HepG2 (cell line): ENCODE data around the gene GPATCH3. TPM values are rescaled to one million over a fixed set of nuclear protein-coding genes. Genes with fewer than 3 reads are reported as not detected.

Experiments
- CBFB ChIP-seq: sonication (generic); formaldehyde crosslinking; IDR thresholded peaks from 2 replicates; pipeline ENCODE4 v1.4.0; 2020; ENCODE audit warnings: missing genetic modification reagents
- EZH2 ChIP-seq: conservative IDR thresholded peaks from 2 replicates; pipeline ENCODE4 v1.6.1; 2012; ENCODE audit warnings: mild to moderate bottlenecking, low read depth, low read length, moderate library complexity
- FOSL1 ChIP-seq: sonication (generic); formaldehyde crosslinking; IDR thresholded peaks from 2 replicates; pipeline ENCODE4 v1.9.0; 2021; ENCODE audit warnings: missing genetic modification reagents, borderline replicate concordance
- GTF3A ChIP-seq: sonication (generic); formaldehyde crosslinking; conservative IDR thresholded peaks from 2 replicates; pipeline ENCODE4 v1.4.0; 2020; ENCODE audit warnings: mild to moderate bottlenecking, missing genetic modification reagents
- IRX3 ChIP-seq: sonication (generic); formaldehyde crosslinking; IDR thresholded peaks from 2 replicates; pipeline ENCODE4 v1.8.1; 2023; ENCODE audit warnings: mild to moderate bottlenecking, low read depth, missing genetic modification reagents, borderline replicate concordance
- RARA ChIP-seq: IDR thresholded peaks from 2 replicates; pipeline ENCODE4 v1.6.1; 2016; ENCODE audit warnings: missing genetic modification reagents, missing compliant biosample characterization
- U2AF2 ChIP-seq: fragments of 200-400 bp; formaldehyde crosslinking; IDR thresholded peaks from 2 replicates; pipeline ENCODE4 v1.6.1; 2017; ENCODE audit warnings: low read depth, mild to moderate bottlenecking, low read length
- ZFAT ChIP-seq: sonication (generic); formaldehyde crosslinking; conservative IDR thresholded peaks from 2 replicates; pipeline ENCODE4 v1.8.1; 2023; ENCODE audit warnings: missing genetic modification reagents, inconsistent platforms
- ZNF282 ChIP-seq: fragments of 450-650 bp; IDR thresholded peaks from 2 replicates; pipeline ENCODE4 v1.6.1; 2018; ENCODE audit not compliant: partially characterized antibody
- ZNF644 ChIP-seq: IDR thresholded peaks from 2 replicates; pipeline ENCODE4 v1.6.1; 2016; ENCODE audit warnings: low read depth
- ZNF7 ChIP-seq: IDR thresholded peaks from 2 replicates; pipeline ENCODE4 v1.6.1; 2016; ENCODE audit warnings: missing biosample characterization, missing genetic modification reagents
- ZNF768 ChIP-seq: sonication (generic); formaldehyde crosslinking; IDR thresholded peaks from 2 replicates; pipeline ENCODE4 v1.4.0; 2020; ENCODE audit warnings: missing genetic modification reagents
- ZNF780A ChIP-seq: sonication (generic); formaldehyde crosslinking; IDR thresholded peaks from 2 replicates; pipeline ENCODE4 v1.8.0; 2022; ENCODE audit warnings: mild to moderate bottlenecking, missing genetic modification reagents, moderate library complexity
- polyA plus RNA-seq, 8 experiments: library from polyadenylated mRNA; depleted of rRNA in 3 of 8; stranded (reverse) in 7 of 8; unstranded in 1 of 8; fragments of >200 nt; fragmentation: Illumina TruSeq in 4 of 8; extraction: Trizol in 4 of 8; gene quantifications; 2 replicates each; pipeline versions ENCODE4 v1.2.1 to v1.2.3, GENCODE V29; 2011 to 2016; ENCODE audit warnings: low read depth in 4 of 8, missing spikeins in 1 of 8, mixed read lengths in 1 of 8; ENCODE audit not compliant: insufficient read depth in 1 of 8
- total RNA-seq, 5 experiments: library from RNA; depleted of rRNA; stranded (reverse); fragments of >200 nt; fragmentation: Illumina TruSeq; extraction: Trizol; gene quantifications; 2 replicates each; pipeline ENCODE4 v1.2.3, GENCODE V29; 2016; ENCODE audit warnings: low read depth in 1 of 5
- TF ChIP-seq, protein P1 (sequence below): sonication (generic); formaldehyde crosslinking; IDR thresholded peaks from 2 replicates; pipeline ENCODE4 v1.5.0; 2020; ENCODE audit warnings: mild to moderate bottlenecking, missing genetic modification reagents
- TF ChIP-seq, protein P2 (sequence below): sonication (generic); formaldehyde crosslinking; IDR thresholded peaks from 2 replicates; pipeline ENCODE4 v1.5.0; 2020; ENCODE audit warnings: mild to moderate bottlenecking, missing genetic modification reagents, borderline replicate concordance
- TF ChIP-seq, protein P3 (sequence below): sonication (generic); formaldehyde crosslinking; IDR thresholded peaks from 2 replicates; pipeline ENCODE4 v1.5.1; 2020; ENCODE audit warnings: mild to moderate bottlenecking, missing genetic modification reagents

The GPATCH3 gene
- total and polyA plus RNA-seq, 2 of the 13 experiments (the other 11 are each of a cell fraction or from before 2014, with no cell fraction given) = 8.3 to 11.0 TPM

GRCh38 chr1:26900001-26900814 lies at the start of gene GPATCH3 (continued):
- TF ChIP-seq, protein P1, sequence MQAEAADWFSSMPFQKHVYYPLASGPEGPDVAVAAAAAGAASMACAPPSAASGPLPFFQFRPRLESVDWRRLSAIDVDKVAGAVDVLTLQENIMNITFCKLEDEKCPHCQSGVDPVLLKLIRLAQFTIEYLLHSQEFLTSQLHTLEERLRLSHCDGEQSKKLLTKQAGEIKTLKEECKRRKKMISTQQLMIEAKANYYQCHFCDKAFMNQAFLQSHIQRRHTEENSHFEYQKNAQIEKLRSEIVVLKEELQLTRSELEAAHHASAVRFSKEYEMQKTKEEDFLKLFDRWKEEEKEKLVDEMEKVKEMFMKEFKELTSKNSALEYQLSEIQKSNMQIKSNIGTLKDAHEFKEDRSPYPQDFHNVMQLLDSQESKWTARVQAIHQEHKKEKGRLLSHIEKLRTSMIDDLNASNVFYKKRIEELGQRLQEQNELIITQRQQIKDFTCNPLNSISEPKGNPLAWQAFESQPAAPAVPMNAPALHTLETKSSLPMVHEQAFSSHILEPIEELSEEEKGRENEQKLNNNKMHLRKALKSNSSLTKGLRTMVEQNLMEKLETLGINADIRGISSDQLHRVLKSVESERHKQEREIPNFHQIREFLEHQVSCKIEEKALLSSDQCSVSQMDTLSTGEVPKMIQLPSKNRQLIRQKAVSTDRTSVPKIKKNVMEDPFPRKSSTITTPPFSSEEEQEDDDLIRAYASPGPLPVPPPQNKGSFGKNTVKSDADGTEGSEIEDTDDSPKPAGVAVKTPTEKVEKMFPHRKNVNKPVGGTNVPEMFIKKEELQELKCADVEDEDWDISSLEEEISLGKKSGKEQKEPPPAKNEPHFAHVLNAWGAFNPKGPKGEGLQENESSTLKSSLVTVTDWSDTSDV (CRISPR knock-in tag) = no peak
- no peak for TF ChIP-seq ZFAT (CRISPR knock-in tag)
- no peak for TF ChIP-seq EZH2
- TF ChIP-seq FOSL1 = no peak
- no peak for TF ChIP-seq U2AF2
- 0 out of 2 replicates have a peak, but pooled peaks have one; percentile 8 for TF ChIP-seq ZNF644 (CRISPR knock-in tag)
- TF ChIP-seq ZNF768 = peak; percentile 57; the same call in 1 of the 2 replicates
- no peak for TF ChIP-seq ZNF780A
- no peak for TF ChIP-seq ZNF7 (CRISPR knock-in tag)
- no peak for TF ChIP-seq CBFB (CRISPR knock-in tag)
- peak; percentile 28; the same call in 1 of the 2 replicates for TF ChIP-seq RARA (CRISPR knock-in tag)
- no peak for TF ChIP-seq GTF3A (CRISPR knock-in tag)
- TF ChIP-seq, protein P2, sequence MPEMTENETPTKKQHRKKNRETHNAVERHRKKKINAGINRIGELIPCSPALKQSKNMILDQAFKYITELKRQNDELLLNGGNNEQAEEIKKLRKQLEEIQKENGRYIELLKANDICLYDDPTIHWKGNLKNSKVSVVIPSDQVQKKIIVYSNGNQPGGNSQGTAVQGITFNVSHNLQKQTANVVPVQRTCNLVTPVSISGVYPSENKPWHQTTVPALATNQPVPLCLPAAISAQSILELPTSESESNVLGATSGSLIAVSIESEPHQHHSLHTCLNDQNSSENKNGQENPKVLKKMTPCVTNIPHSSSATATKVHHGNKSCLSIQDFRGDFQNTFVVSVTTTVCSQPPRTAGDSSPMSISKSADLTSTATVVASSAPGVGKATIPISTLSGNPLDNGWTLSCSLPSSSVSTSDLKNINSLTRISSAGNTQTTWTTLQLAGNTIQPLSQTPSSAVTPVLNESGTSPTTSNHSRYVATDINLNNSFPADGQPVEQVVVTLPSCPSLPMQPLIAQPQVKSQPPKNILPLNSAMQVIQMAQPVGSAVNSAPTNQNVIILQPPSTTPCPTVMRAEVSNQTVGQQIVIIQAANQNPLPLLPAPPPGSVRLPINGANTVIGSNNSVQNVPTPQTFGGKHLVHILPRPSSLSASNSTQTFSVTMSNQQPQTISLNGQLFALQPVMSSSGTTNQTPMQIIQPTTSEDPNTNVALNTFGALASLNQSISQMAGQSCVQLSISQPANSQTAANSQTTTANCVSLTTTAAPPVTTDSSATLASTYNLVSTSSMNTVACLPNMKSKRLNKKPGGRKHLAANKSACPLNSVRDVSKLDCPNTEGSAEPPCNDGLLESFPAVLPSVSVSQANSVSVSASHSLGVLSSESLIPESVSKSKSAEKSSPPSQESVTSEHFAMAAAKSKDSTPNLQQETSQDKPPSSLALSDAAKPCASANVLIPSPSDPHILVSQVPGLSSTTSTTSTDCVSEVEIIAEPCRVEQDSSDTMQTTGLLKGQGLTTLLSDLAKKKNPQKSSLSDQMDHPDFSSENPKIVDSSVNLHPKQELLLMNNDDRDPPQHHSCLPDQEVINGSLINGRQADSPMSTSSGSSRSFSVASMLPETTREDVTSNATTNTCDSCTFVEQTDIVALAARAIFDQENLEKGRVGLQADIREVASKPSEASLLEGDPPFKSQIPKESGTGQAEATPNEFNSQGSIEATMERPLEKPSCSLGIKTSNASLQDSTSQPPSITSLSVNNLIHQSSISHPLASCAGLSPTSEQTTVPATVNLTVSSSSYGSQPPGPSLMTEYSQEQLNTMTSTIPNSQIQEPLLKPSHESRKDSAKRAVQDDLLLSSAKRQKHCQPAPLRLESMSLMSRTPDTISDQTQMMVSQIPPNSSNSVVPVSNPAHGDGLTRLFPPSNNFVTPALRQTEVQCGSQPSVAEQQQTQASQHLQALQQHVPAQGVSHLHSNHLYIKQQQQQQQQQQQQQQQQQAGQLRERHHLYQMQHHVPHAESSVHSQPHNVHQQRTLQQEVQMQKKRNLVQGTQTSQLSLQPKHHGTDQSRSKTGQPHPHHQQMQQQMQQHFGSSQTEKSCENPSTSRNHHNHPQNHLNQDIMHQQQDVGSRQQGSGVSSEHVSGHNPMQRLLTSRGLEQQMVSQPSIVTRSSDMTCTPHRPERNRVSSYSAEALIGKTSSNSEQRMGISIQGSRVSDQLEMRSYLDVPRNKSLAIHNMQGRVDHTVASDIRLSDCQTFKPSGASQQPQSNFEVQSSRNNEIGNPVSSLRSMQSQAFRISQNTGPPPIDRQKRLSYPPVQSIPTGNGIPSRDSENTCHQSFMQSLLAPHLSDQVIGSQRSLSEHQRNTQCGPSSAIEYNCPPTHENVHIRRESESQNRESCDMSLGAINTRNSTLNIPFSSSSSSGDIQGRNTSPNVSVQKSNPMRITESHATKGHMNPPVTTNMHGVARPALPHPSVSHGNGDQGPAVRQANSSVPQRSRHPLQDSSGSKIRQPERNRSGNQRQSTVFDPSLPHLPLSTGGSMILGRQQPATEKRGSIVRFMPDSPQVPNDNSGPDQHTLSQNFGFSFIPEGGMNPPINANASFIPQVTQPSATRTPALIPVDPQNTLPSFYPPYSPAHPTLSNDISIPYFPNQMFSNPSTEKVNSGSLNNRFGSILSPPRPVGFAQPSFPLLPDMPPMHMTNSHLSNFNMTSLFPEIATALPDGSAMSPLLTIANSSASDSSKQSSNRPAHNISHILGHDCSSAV (CRISPR knock-in tag) = no peak
- peak; percentile 83; the same call in 1 of the 2 replicates for TF ChIP-seq IRX3 (CRISPR knock-in tag)
- TF ChIP-seq ZNF282 = no peak
- TF ChIP-seq, protein P3, sequence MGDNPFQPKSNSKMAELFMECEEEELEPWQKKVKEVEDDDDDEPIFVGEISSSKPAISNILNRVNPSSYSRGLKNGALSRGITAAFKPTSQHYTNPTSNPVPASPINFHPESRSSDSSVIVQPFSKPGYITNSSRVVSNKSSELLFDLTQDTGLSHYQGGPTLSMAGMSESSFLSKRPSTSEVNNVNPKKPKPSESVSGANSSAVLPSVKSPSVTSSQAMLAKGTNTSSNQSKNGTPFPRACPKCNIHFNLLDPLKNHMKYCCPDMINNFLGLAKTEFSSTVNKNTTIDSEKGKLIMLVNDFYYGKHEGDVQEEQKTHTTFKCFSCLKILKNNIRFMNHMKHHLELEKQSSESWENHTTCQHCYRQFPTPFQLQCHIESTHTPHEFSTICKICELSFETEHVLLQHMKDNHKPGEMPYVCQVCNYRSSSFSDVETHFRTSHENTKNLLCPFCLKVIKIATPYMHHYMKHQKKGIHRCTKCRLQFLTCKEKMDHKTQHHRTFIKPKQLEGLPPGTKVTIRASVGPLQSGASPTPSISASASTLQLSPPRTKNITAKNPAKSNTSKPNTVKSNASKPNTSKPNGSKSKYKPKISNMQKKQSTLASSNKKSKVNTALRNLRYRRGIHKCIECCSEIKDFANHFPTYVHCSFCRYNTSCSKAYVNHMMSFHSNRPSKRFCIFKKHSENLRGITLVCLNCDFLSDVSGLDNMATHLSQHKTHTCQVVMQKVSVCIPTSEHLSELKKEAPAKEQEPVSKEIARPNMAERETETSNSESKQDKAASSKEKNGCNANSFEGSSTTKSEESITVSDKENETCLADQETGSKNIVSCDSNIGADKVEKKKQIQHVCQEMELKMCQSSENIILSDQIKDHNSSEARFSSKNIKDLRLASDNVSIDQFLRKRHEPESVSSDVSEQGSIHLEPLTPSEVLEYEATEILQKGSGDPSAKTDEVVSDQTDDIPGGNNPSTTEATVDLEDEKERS = no peak
